SK-N-SH (cell line): ENCODE data around the gene CAMKMT. TPM values are rescaled to one million over a fixed set of nuclear protein-coding genes. Genes with fewer than 3 reads are reported as not detected.

Experiments used
- CTCF ChIA-PET: fragments of 300-600, 350-600 bp; formaldehyde crosslinking; extraction: SDS; loops from one replicate; lab custom pipeline; 2021; lab: Yijun Ruan, JAX
- POLR2A ChIA-PET: fragments of 350-600 bp; sonication (Branson Sonifier 250); formaldehyde crosslinking; extraction: SDS; loops from one replicate; lab custom pipeline; 2020; ENCODE audit warnings: antibody characterized with exemption, inconsistent platforms; lab: Yijun Ruan, JAX
- DNase-seq: peaks from one replicate; pipeline ENCODE4 v3.0.0; 2012
- H2AFZ ChIP-seq: fragments of 200-600 bp; sonication (generic); 2 replicates; pipeline ENCODE4 v1.8.1; 2016; ENCODE audit warnings: antibody characterized with exemption, mild to moderate bottlenecking, low read depth
- H3F3A ChIP-seq: fragments of 200-600 bp; sonication (generic); replicated peaks from 2 replicates; pipeline ENCODE3; 2016; ENCODE audit warnings: antibody characterized with exemption, mild to moderate bottlenecking; ENCODE audit not compliant: insufficient read depth
- H3K27ac ChIP-seq, 2 experiments: fragments of 200-500 bp in 1 of 2; fragments of 200-600 bp in 1 of 2; sonication (Bioruptor generic) in 1 of 2; sonication (generic), shearing (Covaris generic) in 1 of 2; 2 replicates each; pipeline versions ENCODE4 v1.5.1 to v1.6.1; 2014 to 2016; ENCODE audit warnings: low read depth in 2 of 2, inconsistent platforms in 1 of 2, low read length in 1 of 2, mild to moderate bottlenecking in 1 of 2, mixed read lengths in 1 of 2
- H3K27me3 ChIP-seq: fragments of 200-600 bp; sonication (generic), shearing (Covaris generic); 2 replicates; pipeline ENCODE4 v1.6.1; 2016; ENCODE audit warnings: mixed run types; ENCODE audit not compliant: insufficient read depth
- H3K36me3 ChIP-seq, 2 experiments: fragments of 200-500 bp in 1 of 2; fragments of 200-600 bp in 1 of 2; sonication (Bioruptor generic) in 1 of 2; sonication (generic) in 1 of 2; replicated peaks in 1 of 2; 2 replicates each; pipeline versions ENCODE3 to v1.5.1; 2014 to 2016; ENCODE audit warnings: low read length in 1 of 2, mild to moderate bottlenecking in 1 of 2; ENCODE audit not compliant: insufficient read depth in 2 of 2, control insufficient read depth in 1 of 2
- H3K4me1 ChIP-seq, 2 experiments: fragments of 200-500 bp in 1 of 2; fragments of 200-600 bp in 1 of 2; sonication (Bioruptor generic) in 1 of 2; sonication (generic), shearing (Covaris generic) in 1 of 2; 2 replicates each; pipeline versions ENCODE4 v1.5.1 to v1.6.1; 2014 to 2016; ENCODE audit warnings: low read depth in 1 of 2, low read length in 1 of 2, mixed run types in 1 of 2; ENCODE audit not compliant: insufficient read depth in 2 of 2, control insufficient read depth in 1 of 2
- H3K4me2 ChIP-seq: fragments of 200-600 bp; sonication (generic), shearing (Covaris generic); 2 replicates; pipeline ENCODE4 v1.6.1; 2017; ENCODE audit warnings: mixed run types
- H3K4me3 ChIP-seq, 2 experiments: fragments of 200-500 bp in 1 of 2; fragments of 200-600 bp in 1 of 2; sonication (Bioruptor generic) in 1 of 2; sonication (generic), shearing (Covaris generic) in 1 of 2; 2 replicates each; pipeline versions ENCODE4 v1.5.1 to v1.8.1; 2014 to 2016; ENCODE audit warnings: low read depth in 2 of 2, inconsistent platforms in 1 of 2, low read length in 1 of 2, mild to moderate bottlenecking in 1 of 2, mixed read lengths in 1 of 2, moderate library complexity in 1 of 2
- H3K79me2 ChIP-seq: fragments of 200-600 bp; sonication (generic); 2 replicates; pipeline ENCODE4 v1.8.1; 2017; ENCODE audit warnings: mild to moderate bottlenecking; ENCODE audit not compliant: insufficient read depth
- H3K9ac ChIP-seq: fragments of 200-600 bp; sonication (generic); 2 replicates; pipeline ENCODE4 v1.6.1; 2017; ENCODE audit warnings: mixed run types
- H3K9me2 ChIP-seq: fragments of 200-600 bp; sonication (generic); 2 replicates; pipeline ENCODE4 v1.6.1; 2017; ENCODE audit warnings: mixed run types
- H3K9me3 ChIP-seq: fragments of 200-600 bp; sonication (generic); 2 replicates; pipeline ENCODE4 v1.6.1; 2017; ENCODE audit warnings: mixed run types, mild to moderate bottlenecking, moderate library complexity
- H4K20me1 ChIP-seq: fragments of 200-600 bp; sonication (generic); 2 replicates; pipeline ENCODE4 v1.6.1; 2017; ENCODE audit warnings: mild to moderate bottlenecking, mixed run types; ENCODE audit not compliant: insufficient read depth
- CHD2 ChIP-seq: fragments of 150-350 bp; IDR thresholded peaks from 2 replicates; pipeline ENCODE4 v1.6.1; 2018; ENCODE audit warnings: low read length; ENCODE audit not compliant: partially characterized antibody
- EP300 ChIP-seq, 2 experiments: IDR thresholded peaks; 2 replicates each; pipeline versions ENCODE4 v1.4.0 to v1.6.1; 2012; ENCODE audit warnings: borderline replicate concordance in 1 of 2, low read depth in 1 of 2, low read length in 1 of 2
- FOXJ3 ChIP-seq: sonication (generic); formaldehyde crosslinking; IDR thresholded peaks from 2 replicates; pipeline ENCODE4 v1.5.1; 2020; ENCODE audit warnings: mild to moderate bottlenecking, missing genetic modification reagents
- FOXM1 ChIP-seq: IDR thresholded peaks from 2 replicates; pipeline ENCODE4 v1.4.0; 2012; ENCODE audit warnings: low read depth, mild to moderate bottlenecking
- GABPA ChIP-seq: IDR thresholded peaks from 2 replicates; pipeline ENCODE4 v1.4.0; 2012; ENCODE audit warnings: low read depth, mild to moderate bottlenecking
- GATA2 ChIP-seq: sonication (generic); formaldehyde crosslinking; IDR thresholded peaks from 2 replicates; pipeline ENCODE4 v1.5.0; 2020; ENCODE audit warnings: mild to moderate bottlenecking, missing genetic modification reagents
- IRF3 ChIP-seq: fragments of 150-350 bp; IDR thresholded peaks from 2 replicates; pipeline ENCODE4 v1.6.1; 2016; ENCODE audit warnings: mild to moderate bottlenecking, low read depth, low read length
- MAX ChIP-seq: IDR thresholded peaks from 2 replicates; pipeline ENCODE4 v1.4.0; 2012; ENCODE audit warnings: low read depth
- MEF2A ChIP-seq: IDR thresholded peaks from 2 replicates; pipeline ENCODE4 v1.4.0; 2012; ENCODE audit warnings: low read depth, borderline replicate concordance
- NFIC ChIP-seq: IDR thresholded peaks from 2 replicates; pipeline ENCODE4 v1.4.0; 2012; ENCODE audit warnings: borderline replicate concordance
- PBX3 ChIP-seq: IDR thresholded peaks from 2 replicates; pipeline ENCODE4; 2012
- POLR2AphosphoS5 ChIP-seq: IDR thresholded peaks from 2 replicates; pipeline ENCODE4 v1.6.1; 2012; ENCODE audit warnings: low read depth, low read length
- RAD21 ChIP-seq: IDR thresholded peaks from 2 replicates; pipeline ENCODE4 v1.6.1; 2012; ENCODE audit warnings: mild to moderate bottlenecking, low read length
- RCOR1 ChIP-seq: fragments of 150-350 bp; IDR thresholded peaks from 2 replicates; pipeline ENCODE4 v1.6.1; 2017; ENCODE audit warnings: antibody characterized with exemption, low read length
- REST ChIP-seq: IDR thresholded peaks from 2 replicates; pipeline ENCODE4 v1.6.1; 2012; ENCODE audit warnings: mild to moderate bottlenecking, low read depth, low read length, moderate library complexity
- RFX5 ChIP-seq: IDR thresholded peaks from 2 replicates; pipeline ENCODE4 v1.6.1; 2012; ENCODE audit warnings: mild to moderate bottlenecking, improper control_type of control experiment, low read length
- SIN3A ChIP-seq: IDR thresholded peaks from 2 replicates; pipeline ENCODE4 v1.6.1; 2012; ENCODE audit warnings: low read depth, mild to moderate bottlenecking, low read length, moderate library complexity, borderline replicate concordance
- TCF12 ChIP-seq: IDR thresholded peaks from 2 replicates; pipeline ENCODE4 v1.4.0; 2012
- TEAD4 ChIP-seq: IDR thresholded peaks from 2 replicates; pipeline ENCODE4 v1.4.0; 2012; ENCODE audit warnings: mild to moderate bottlenecking, borderline replicate concordance; ENCODE audit not compliant: insufficient read depth
- USF1 ChIP-seq: IDR thresholded peaks from 2 replicates; pipeline ENCODE4 v1.4.0; 2012; ENCODE audit warnings: low read depth, borderline replicate concordance
- YY1 ChIP-seq: IDR thresholded peaks from 2 replicates; pipeline ENCODE4 v1.4.0; 2012; ENCODE audit warnings: low read depth, mild to moderate bottlenecking
- ZBTB33 ChIP-seq: IDR thresholded peaks from 2 replicates; pipeline ENCODE4 v1.4.0; 2012; ENCODE audit warnings: low read depth, borderline replicate concordance
- polyA plus RNA-seq, 3 experiments: library from polyadenylated mRNA; depleted of rRNA; stranded (reverse); fragments of >200 nt; gene quantifications; 2 replicates each; pipeline ENCODE4 v1.2.3, GENCODE V29; 2012

Gene CAMKMT
- polyA plus RNA-seq, 1 of the 3 experiments (the other 2 are of a cell fraction): 5.9 TPM

- TF ChIP-seq IRF3 (no peak), PBX3 (no peak), NFIC (no peak), RCOR1 (no peak), CHD2 (no peak), EP300 (IDR thresholded peaks at IDR 0.05; ENCODE audit: borderline replicate concordance in 1 of 2, low read depth in 1 of 2, low read length in 1 of 2) (no peak), FOXM1 (no peak), YY1 (no peak), RAD21 (no peak), POLR2AphosphoS5 (no peak)
- TF ChIP-seq, all 33 proteins: peak for 0
These were observed 7.6 kb downstream of the CAMKMT start (continued) for GRCh38 chr2:44369392-44369791.

- ChIA-PET CTCF (interaction anchor here (0.6 to 11.9 kb wide), 6 partner anchors 8 to 1165 kb away, joined by 3 to 99 read pairs (median 4); partner anchors contain the start of gene CAMKMT), POLR2A (no interaction called here)
- TF ChIP-seq EP300 (IDR thresholded peaks at IDR 0.05; ENCODE audit: borderline replicate concordance in 1 of 2, low read depth in 1 of 2, low read length in 1 of 2) (no peak), RFX5 (no peak), ZBTB33 (no peak), FOXJ3 (CRISPR knock-in tag) (no peak), GATA2 (CRISPR knock-in tag) (no peak), MAX (no peak), REST (no peak), PBX3 (no peak), TCF12 (no peak), MEF2A (no peak), RAD21 (no peak), TEAD4 (no peak), USF1 (no peak), GABPA (no peak), SIN3A (no peak)
These were observed 9.7 kb downstream of the CAMKMT start for GRCh38 chr2:44371445-44371844.

More at GRCh38 chr2:44371445-44371844, 9.7 kb downstream of the CAMKMT start:
- no peak overlapping the region for H3K4me3 ChIP-seq
- no peaks in the 10 kb centered on the region for H3K9me3 ChIP-seq
- no peaks in the 10 kb centered on the region for H3K79me2 ChIP-seq
- no peaks in the 10 kb centered on the region for H3K9me2 ChIP-seq
- H4K20me1 ChIP-seq: no peaks in the 10 kb centered on the region
- no peaks in the 10 kb centered on the region for H3K27me3 ChIP-seq
- no peak overlapping the region for H3K9ac ChIP-seq
- no peaks in the 10 kb centered on the region for H3K36me3 ChIP-seq
- no peaks in the 10 kb centered on the region for H3F3A ChIP-seq
- no peak overlapping the region for H2AFZ ChIP-seq
- H3K4me2 ChIP-seq: no peak overlapping the region
- no peaks in the 10 kb centered on the region for H3K4me1 ChIP-seq
- DNase-seq: no peak
- no peak overlapping the region for H3K27ac ChIP-seq
